GM23338 (cell line): ENCODE results near the gene SLC35E2B. TPM values are rescaled to one million over a fixed set of nuclear protein-coding genes. Genes with fewer than 3 reads are reported as not detected.

Experiments used
- ATAC-seq: fragments of 200-7000 bp; cut with Tn5 transposase; 3 replicates; pipeline ENCODE4 v1.9.1; 2020
- DNase-seq: peaks from one replicate; pipeline ENCODE4 v3.0.0-alpha.2; 2015; ENCODE audit warnings: low spot score
- H2AFZ ChIP-seq: fragments of 200-600 bp; sonication (generic); 2 replicates; pipeline ENCODE4 v1.8.0; 2016; ENCODE audit warnings: antibody characterized with exemption, mild to moderate bottlenecking, moderate library complexity
- H3F3A ChIP-seq: fragments of 200-600 bp; sonication (generic); replicated peaks from 2 replicates; pipeline ENCODE4 v1.8.0; 2017; ENCODE audit warnings: antibody characterized with exemption, mixed run types, low read depth
- H3K27ac ChIP-seq: fragments of 200-600 bp; sonication (generic); 2 replicates; pipeline ENCODE4 v1.6.1; 2016; ENCODE audit warnings: low read depth
- H3K27me3 ChIP-seq: fragments of 200-600 bp; sonication (generic); 2 replicates; pipeline ENCODE4 v1.8.0; 2016; ENCODE audit warnings: mild to moderate bottlenecking, mixed run types, moderate library complexity; ENCODE audit not compliant: insufficient read depth
- H3K36me3 ChIP-seq: fragments of 200-600 bp; sonication (generic); 2 replicates; pipeline ENCODE4 v1.8.0; 2016; ENCODE audit warnings: mild to moderate bottlenecking; ENCODE audit not compliant: insufficient read depth
- H3K4me1 ChIP-seq: fragments of 200-600 bp; sonication (generic); 2 replicates; pipeline ENCODE4 v1.8.0; 2016; ENCODE audit warnings: mild to moderate bottlenecking, moderate library complexity; ENCODE audit not compliant: insufficient read depth
- H3K4me2 ChIP-seq: fragments of 200-600 bp; sonication (generic); 2 replicates; pipeline ENCODE4 v1.7.1; 2017; ENCODE audit warnings: mixed run types
- H3K4me3 ChIP-seq: fragments of 200-600 bp; sonication (generic); 2 replicates; pipeline ENCODE4 v1.6.1; 2016; ENCODE audit warnings: mixed run types
- H3K79me2 ChIP-seq: fragments of 200-600 bp; sonication (generic); replicated peaks from 2 replicates; pipeline ENCODE4 v1.8.0; 2017; ENCODE audit warnings: mild to moderate bottlenecking; ENCODE audit not compliant: insufficient read depth
- H3K9me2 ChIP-seq: fragments of 200-600 bp; sonication (generic); 2 replicates; pipeline ENCODE4 v1.8.0; 2017; ENCODE audit not compliant: insufficient read depth
- H4K20me1 ChIP-seq: fragments of 200-600 bp; sonication (generic); replicated peaks from 2 replicates; pipeline ENCODE4 v1.8.0; 2017; ENCODE audit warnings: mild to moderate bottlenecking; ENCODE audit not compliant: insufficient read depth
- H3K27ac Mint-ChIP-seq: 2 replicates; pipeline ENCODE4 v1.8.0; 2020; ENCODE audit warnings: inconsistent platforms, mild to moderate bottlenecking, moderate library complexity, mixed read lengths
- H3K27me3 Mint-ChIP-seq: 3 replicates; pipeline ENCODE4 v1.8.0; 2022; ENCODE audit warnings: low read depth, mild to moderate bottlenecking, moderate library complexity, mixed read lengths, inconsistent platforms; ENCODE audit not compliant: insufficient read depth, poor library complexity
- H3K36me3 Mint-ChIP-seq: 3 replicates; pipeline ENCODE4 v1.8.0; 2021; ENCODE audit warnings: low read depth, mild to moderate bottlenecking, inconsistent platforms, moderate library complexity, mixed read lengths
- H3K4me1 Mint-ChIP-seq: 3 replicates; pipeline ENCODE4 v1.8.0; 2020; ENCODE audit warnings: mild to moderate bottlenecking, inconsistent platforms, mixed read lengths
- H3K4me3 Mint-ChIP-seq: 3 replicates; pipeline ENCODE4 v1.8.0; 2021; ENCODE audit warnings: moderate library complexity, mild to moderate bottlenecking, inconsistent platforms, mixed read lengths
- H3K9me3 Mint-ChIP-seq: 3 replicates; pipeline ENCODE4 v1.8.0; 2020; ENCODE audit warnings: moderate library complexity, mild to moderate bottlenecking, inconsistent platforms, mixed read lengths
- CTCF ChIP-seq, 2 experiments: fragments of 200-600 bp in 1 of 2; sonication (generic) in 1 of 2; conservative IDR thresholded peaks; 2 replicates each; pipeline versions ENCODE4 v1.5.1 to v1.6.1; 2016 to 2017; ENCODE audit warnings: antibody characterized with exemption in 2 of 2, low read depth in 2 of 2, mild to moderate bottlenecking in 2 of 2, moderate library complexity in 1 of 2
- ETS1 ChIP-seq: IDR thresholded peaks from 2 replicates; pipeline ENCODE4 v1.6.1; 2016; ENCODE audit warnings: antibody characterized with exemption
- EZH2 ChIP-seq: fragments of 200-600 bp; sonication (generic); IDR thresholded peaks from one replicate; pipeline ENCODE4 v1.8.0; 2017; ENCODE audit warnings: antibody characterized with exemption, mild to moderate bottlenecking, low read depth; ENCODE audit not compliant: unreplicated experiment
- EZH2phosphoT487 ChIP-seq: fragments of 200-600 bp; sonication (generic); IDR thresholded peaks from one replicate; pipeline ENCODE4 v1.8.1; 2018; ENCODE audit warnings: antibody characterized with exemption; ENCODE audit not compliant: unreplicated experiment
- JUNB ChIP-seq: IDR thresholded peaks from one replicate; pipeline ENCODE4 v1.6.1; 2016; ENCODE audit warnings: antibody characterized with exemption; ENCODE audit not compliant: unreplicated experiment
- POLR2AphosphoS5 ChIP-seq: IDR thresholded peaks from 2 replicates; pipeline ENCODE4 v1.6.1; 2016; ENCODE audit warnings: antibody characterized with exemption, low read depth
- REST ChIP-seq: IDR thresholded peaks from one replicate; pipeline ENCODE4 v1.6.1; 2018; ENCODE audit warnings: antibody characterized with exemption; ENCODE audit not compliant: unreplicated experiment
- ZNF462 ChIP-seq: fragments of 250-450 bp; sonication (Bioruptor Pico); IDR thresholded peaks from 2 replicates; pipeline ENCODE4 v1.5.0; 2020; ENCODE audit warnings: mild to moderate bottlenecking, moderate library complexity
- polyA plus RNA-seq: library from polyadenylated mRNA; unstranded; fragments of >200 nt; fragmentation: Nextera tagmentation; extraction: Ambion mirVana; gene quantifications from 2 replicates; pipeline ENCODE4 v1.2.1, GENCODE V29; 2016
- total RNA-seq: library from RNA; depleted of rRNA; stranded (reverse); fragments of >200 nt; shearing (Covaris generic); gene quantifications from 2 replicates; pipeline ENCODE4 v1.2.3, GENCODE V29; 2014

Gene SLC35E2B
- total and polyA plus RNA-seq, 2 experiments from 2014 or later = 16.8 to 63.0 TPM

GRCh38 chr1:1623181-1623630 is 69.4 kb downstream of the SLC35E2B start:
- TF ChIP-seq ETS1 (no peak), EZH2 (no peak), ZNF462 (no peak), JUNB (no peak), EZH2phosphoT487 (no peak), REST (no peak), CTCF (conservative IDR thresholded peaks at IDR 0.05; ENCODE audit: low read depth in 2 of 2) (no peak), POLR2AphosphoS5 (no peak)
- no peaks in the 10 kb centered on the region for H3K36me3 ChIP-seq
- H3K4me3 Mint-ChIP-seq = no peak overlapping the region

More at GRCh38 chr1:1623181-1623630, 69.4 kb downstream of the SLC35E2B start:
- ATAC-seq (no peak), DNase-seq (no peak)
- Histone ChIP-seq H3F3A (0 out of 2 replicates have a peak, but pooled peaks cover 3% of the 10 kb centered on the region), H3K4me2 (no peak overlapping the region), H3K4me3 (no peak overlapping the region), H3K27me3 (no peaks in the 10 kb centered on the region), H4K20me1 (no peaks in the 10 kb centered on the region), H3K9me2 (no peaks in the 10 kb centered on the region), H3K79me2 (no peaks in the 10 kb centered on the region), H3K4me1 (no peaks in the 10 kb centered on the region), H3K27ac (no peak overlapping the region), H2AFZ (no peak overlapping the region)
- Mint-ChIP-seq H3K27me3 (peaks cover 12% of the 10 kb centered on the region), H3K9me3 (no peaks in the 10 kb centered on the region; the same call in 2 of the 3 replicates), H3K4me1 (no peaks in the 10 kb centered on the region; the same call in 2 of the 3 replicates), H3K36me3 (no peaks in the 10 kb centered on the region), H3K27ac (no peak overlapping the region)
